H54 (cell line): ENCODE data around the gene MUC6.

Source experiments
- DNase-seq: peaks from one replicate; pipeline ENCODE4 v3.0.0; 2011; ENCODE audit warnings: low spot score, mixed read lengths; ENCODE audit not compliant: insufficient read length
- FAIRE-seq: peaks from 3 replicates; lab custom pipeline; 2011; peaks lifted over from hg19 to GRCh38; lab: Jason Lieb, UNC
- POLR2A ChIP-seq: IDR thresholded peaks from 2 replicates; pipeline ENCODE4 v1.6.1; 2011; ENCODE audit warnings: low read depth, mild to moderate bottlenecking, low read length

The MUC6 gene

GRCh38 chr11:1064167-1064566 is 27.6 kb upstream of the MUC6 start:
- no peak for TF ChIP-seq POLR2A
- FAIRE-seq = no peak
- no peak for DNase-seq

- FAIRE-seq = no peak
- DNase-seq = no peak
- TF ChIP-seq POLR2A = no peak
Observed at GRCh38 chr11:1062075-1062820, 25.7 kb upstream of the MUC6 start.

- peak; percentile 86 for DNase-seq
- TF ChIP-seq POLR2A = no peak
- peak; percentile 52 for FAIRE-seq
Observed at GRCh38 chr11:1060852-1061616, 24.5 kb upstream of the MUC6 start.

GRCh38 chr11:1060410-1060809 is 23.9 kb upstream of the MUC6 start:
- no peak for FAIRE-seq
- no peak for DNase-seq
- no peak for TF ChIP-seq POLR2A

GRCh38 chr11:1059759-1060158 is 23.2 kb upstream of the MUC6 start:
- no peak for FAIRE-seq
- no peak for TF ChIP-seq POLR2A

GRCh38 chr11:1057806-1058205 is 21.3 kb upstream of the MUC6 start:
- TF ChIP-seq POLR2A = no peak
- no peak for FAIRE-seq
- DNase-seq = no peak

More at GRCh38 chr11:1059759-1060158, 23.2 kb upstream of the MUC6 start:
- DNase-seq = no peak

GRCh38 chr11:1055990-1056771 is 19.7 kb upstream of the MUC6 start:
- no peak for TF ChIP-seq POLR2A
- no peak for DNase-seq
- no peak for FAIRE-seq

- no peak for TF ChIP-seq POLR2A
- FAIRE-seq (no peak), DNase-seq (no peak)
Observed at GRCh38 chr11:1055109-1055703, 18.7 kb upstream of the MUC6 start.

GRCh38 chr11:1054143-1055108 is 17.9 kb upstream of the MUC6 start:
- no peak for DNase-seq
- no peak for TF ChIP-seq POLR2A
- FAIRE-seq = no peak

- DNase-seq (no peak), FAIRE-seq (no peak)
- TF ChIP-seq POLR2A = no peak
Observed at GRCh38 chr11:1053121-1053901, 16.8 kb upstream of the MUC6 start.

- DNase-seq (no peak), FAIRE-seq (no peak)
- no peak for TF ChIP-seq POLR2A
Observed at GRCh38 chr11:1052133-1053011, 15.9 kb upstream of the MUC6 start.
